Liver (tissue), 9 donors: ENCODE data around the gene EHBP1. TPM values are rescaled to one million over a fixed set of nuclear protein-coding genes. Genes with fewer than 3 reads are reported as not detected.

Experiments
- DNase-seq: peaks from one replicate; pipeline ENCODE4 v3.0.0-alpha.2; 2017; ENCODE audit warnings: low spot score
- H3K27ac ChIP-seq, 2 donors: one replicate each; pipeline ENCODE4 v1.7.0; 2013; ENCODE audit warnings: inconsistent platforms in 2 of 2, low read length in 2 of 2, control low read depth in 1 of 2, low read depth in 1 of 2, mild to moderate bottlenecking in 1 of 2
- H3K27me3 ChIP-seq, 4 donors: one replicate each; pipeline versions ENCODE4 v1.6.1 to v1.7.0; 2013; ENCODE audit warnings: low read length in 3 of 4, inconsistent platforms in 1 of 4, mild to moderate bottlenecking in 1 of 4, moderate library complexity in 1 of 4; ENCODE audit not compliant: control insufficient read depth in 4 of 4, insufficient read depth in 4 of 4
- H3K36me3 ChIP-seq, 4 donors: one replicate each; pipeline versions ENCODE4 v1.6.1 to v1.7.0; 2013; ENCODE audit warnings: low read length in 3 of 4, mild to moderate bottlenecking in 3 of 4, low read depth in 1 of 4, moderate library complexity in 1 of 4; ENCODE audit not compliant: control insufficient read depth in 4 of 4, insufficient read depth in 3 of 4
- H3K4me1 ChIP-seq, 4 donors: one replicate each; pipeline versions ENCODE4 v1.6.1 to v1.7.0; 2013; ENCODE audit warnings: low read length in 3 of 4, mild to moderate bottlenecking in 3 of 4, moderate library complexity in 1 of 4; ENCODE audit not compliant: control insufficient read depth in 4 of 4, insufficient read depth in 4 of 4
- H3K4me3 ChIP-seq, 3 donors: one replicate each; pipeline versions ENCODE4 v1.6.1 to v1.7.0; 2013; ENCODE audit warnings: low read length in 3 of 3, control low read depth in 1 of 3, low read depth in 1 of 3, mild to moderate bottlenecking in 1 of 3
- H3K9ac ChIP-seq, 2 donors: one replicate each; pipeline ENCODE4 v1.7.0; 2013; ENCODE audit warnings: low read length in 2 of 2, mild to moderate bottlenecking in 2 of 2, moderate library complexity in 2 of 2, control low read depth in 1 of 2, low read depth in 1 of 2
- H3K9me3 ChIP-seq, 4 donors: one replicate each; pipeline versions ENCODE4 v1.6.1 to v1.7.0; 2013; ENCODE audit warnings: low read length in 3 of 4; ENCODE audit not compliant: control insufficient read depth in 4 of 4
- ATF3 ChIP-seq: IDR thresholded peaks from 2 replicates; pipeline ENCODE4 v1.6.1; 2016; ENCODE audit warnings: antibody characterized with exemption
- EGR1 ChIP-seq, 2 donors: IDR thresholded peaks; 2 replicates each; pipeline ENCODE4 v1.6.1; 2016 to 2018; ENCODE audit warnings: antibody characterized with exemption in 2 of 2, low read depth in 2 of 2
- FOXA1 ChIP-seq: IDR thresholded peaks from 2 replicates; pipeline ENCODE4 v1.6.1; 2016; ENCODE audit warnings: antibody characterized with exemption
- FOXA2 ChIP-seq: IDR thresholded peaks from 2 replicates; pipeline ENCODE4 v1.6.1; 2016; ENCODE audit warnings: antibody characterized with exemption
- GABPA ChIP-seq, 2 donors: IDR thresholded peaks in 1 of 2; conservative IDR thresholded peaks in 1 of 2; 2 replicates each; pipeline ENCODE4 v1.6.1; 2016; ENCODE audit warnings: antibody characterized with exemption in 2 of 2, mild to moderate bottlenecking in 1 of 2, moderate library complexity in 1 of 2
- HNF4A ChIP-seq, 2 donors: conservative IDR thresholded peaks; 2 replicates each; pipeline ENCODE4 v1.6.1; 2016; ENCODE audit warnings: antibody characterized with exemption in 2 of 2, mild to moderate bottlenecking in 2 of 2
- JUND ChIP-seq, 2 donors: IDR thresholded peaks; 2 replicates each; pipeline ENCODE4 v1.6.1; 2016; ENCODE audit warnings: antibody characterized with exemption in 2 of 2
- NR2F2 ChIP-seq: IDR thresholded peaks from 2 replicates; pipeline ENCODE4 v1.6.1; 2016; ENCODE audit warnings: antibody characterized with exemption
- RAD21 ChIP-seq, 2 donors: IDR thresholded peaks; 2 replicates each; pipeline ENCODE4 v1.6.1; 2016; ENCODE audit warnings: antibody characterized with exemption in 2 of 2, mild to moderate bottlenecking in 2 of 2
- REST ChIP-seq: IDR thresholded peaks from 2 replicates; pipeline ENCODE4 v1.6.1; 2016; ENCODE audit warnings: antibody characterized with exemption, mild to moderate bottlenecking
- RXRA ChIP-seq, 2 donors: IDR thresholded peaks; 2 replicates each; pipeline ENCODE4 v1.6.1; 2017 to 2018; ENCODE audit warnings: antibody characterized with exemption in 2 of 2, mild to moderate bottlenecking in 1 of 2
- SP1 ChIP-seq: IDR thresholded peaks from 2 replicates; pipeline ENCODE4 v1.6.1; 2018; ENCODE audit warnings: antibody characterized with exemption, mild to moderate bottlenecking
- TAF1 ChIP-seq: conservative IDR thresholded peaks from 2 replicates; pipeline ENCODE4 v1.6.1; 2016; ENCODE audit warnings: antibody characterized with exemption, mild to moderate bottlenecking
- YY1 ChIP-seq: IDR thresholded peaks from 2 replicates; pipeline ENCODE4 v1.6.1; 2016; ENCODE audit warnings: antibody characterized with exemption, mild to moderate bottlenecking
- ZBTB33 ChIP-seq: IDR thresholded peaks from 2 replicates; pipeline ENCODE4 v1.6.1; 2016; ENCODE audit warnings: antibody characterized with exemption
- WGBS: extraction: QIAGEN DNeasy Blood & Tissue Kit; methylation state at CpG from one replicate; pipeline ENCODE4 v1.1.7; 2013; 5-methylcytosine and 5-hydroxymethylcytosine counted together
- polyA plus RNA-seq, 2 donors: library from polyadenylated mRNA; stranded (reverse) in 1 of 2; unstranded in 1 of 2; fragments of 200-250 nt in 1 of 2; fragments of >200 nt in 1 of 2; fragmentation: Nextera tagmentation in 1 of 2; extraction: Ambion mirVana in 1 of 2; gene quantifications; one replicate each; pipeline versions ENCODE4 v1.2.1 to v1.2.3, GENCODE V29; 2013 to 2015
- total RNA-seq, 2 donors: library from RNA; depleted of rRNA; stranded (reverse); fragments of >200 nt; gene quantifications; one replicate each; pipeline ENCODE4 v1.2.3, GENCODE V29; 2014
- TF ChIP-seq, protein P1 (sequence below): fragments of 150-350 bp; IDR thresholded peaks from 2 replicates; pipeline ENCODE4 v1.5.1; 2017; ENCODE audit warnings: improper control_type of control experiment, low read depth, low read length; ENCODE audit not compliant: missing input control
- donor health status: healthy.
- donor health status: healthy.
- donor health status: healthy.
- donor health status: healthy.
- donor health status: healthy.

EHBP1 gene
- total and polyA plus RNA-seq, 4 donors = 16.6 to 85.8 (median 24.4) TPM

DNA sequence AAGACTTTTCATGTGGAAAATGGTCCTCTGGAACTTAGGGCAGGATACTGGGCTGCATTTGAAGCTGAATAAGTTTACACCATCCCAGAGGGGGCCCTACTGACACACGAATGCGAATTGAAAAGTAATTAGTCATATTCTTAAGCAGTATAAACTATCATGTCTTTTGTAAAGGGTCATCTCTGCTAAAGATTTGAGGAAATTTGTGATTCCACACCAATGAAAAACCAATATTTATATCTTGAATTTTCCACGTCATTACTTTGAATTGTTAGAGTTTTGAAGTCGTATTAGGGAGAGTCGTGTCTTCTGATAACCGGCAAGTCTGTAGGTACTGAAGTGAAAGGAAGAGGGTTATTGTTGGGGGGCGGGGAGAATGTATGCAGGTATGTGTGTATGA is 341.0 kb downstream of the EHBP1 start:
- no peak for DNase-seq
- 98% methylated on average over 7 of the region's 7 CpGs for WGBS
- Histone ChIP-seq H3K9me3 (no peaks in the 10 kb centered on the region), H3K9ac (no peak overlapping the region), H3K4me1 (peaks cover 16 to 43% (median 34%) of the 10 kb centered on the region in 4 donors), H3K27ac (no peak overlapping the region), H3K36me3 (peaks cover 2 to 11% (median 5%) of the 10 kb centered on the region in 4 donors), H3K4me3 (no peak overlapping the region), H3K27me3 (peaks cover 0 to 3% (median 2%) of the 10 kb centered on the region in 4 donors)
- TF ChIP-seq, protein P1, sequence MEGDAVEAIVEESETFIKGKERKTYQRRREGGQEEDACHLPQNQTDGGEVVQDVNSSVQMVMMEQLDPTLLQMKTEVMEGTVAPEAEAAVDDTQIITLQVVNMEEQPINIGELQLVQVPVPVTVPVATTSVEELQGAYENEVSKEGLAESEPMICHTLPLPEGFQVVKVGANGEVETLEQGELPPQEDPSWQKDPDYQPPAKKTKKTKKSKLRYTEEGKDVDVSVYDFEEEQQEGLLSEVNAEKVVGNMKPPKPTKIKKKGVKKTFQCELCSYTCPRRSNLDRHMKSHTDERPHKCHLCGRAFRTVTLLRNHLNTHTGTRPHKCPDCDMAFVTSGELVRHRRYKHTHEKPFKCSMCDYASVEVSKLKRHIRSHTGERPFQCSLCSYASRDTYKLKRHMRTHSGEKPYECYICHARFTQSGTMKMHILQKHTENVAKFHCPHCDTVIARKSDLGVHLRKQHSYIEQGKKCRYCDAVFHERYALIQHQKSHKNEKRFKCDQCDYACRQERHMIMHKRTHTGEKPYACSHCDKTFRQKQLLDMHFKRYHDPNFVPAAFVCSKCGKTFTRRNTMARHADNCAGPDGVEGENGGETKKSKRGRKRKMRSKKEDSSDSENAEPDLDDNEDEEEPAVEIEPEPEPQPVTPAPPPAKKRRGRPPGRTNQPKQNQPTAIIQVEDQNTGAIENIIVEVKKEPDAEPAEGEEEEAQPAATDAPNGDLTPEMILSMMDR = no peak

- peaks cover 18 to 47% (median 36%) of the 10 kb centered on the region in 4 donors for H3K4me1 ChIP-seq
- 78% methylated on average over 8 of the region's 8 CpGs for WGBS
- no peak overlapping the region for H3K4me3 ChIP-seq
- H3K9me3 ChIP-seq = peaks cover 0 to 2% (median 0%) of the 10 kb centered on the region in 4 donors
- peaks cover 2 to 11% (median 5%) of the 10 kb centered on the region in 4 donors for H3K36me3 ChIP-seq
- TF ChIP-seq EGR1 (IDR thresholded peaks at IDR 0.05; ENCODE audit: low read depth in 2 of 2) (no peak), ATF3 (no peak), TAF1 (no peak), ZBTB33 (no peak), RXRA (IDR thresholded peaks at IDR 0.05) (no peak), JUND (IDR thresholded peaks at IDR 0.05) (no peak), SP1 (no peak), FOXA2 (no peak), REST (no peak), NR2F2 (no peak), GABPA (IDR thresholded peaks at IDR 0.05 in 1 of 2, conservative IDR thresholded peaks at IDR 0.05 in 1 of 2) (no peak), HNF4A (conservative IDR thresholded peaks at IDR 0.05) (no peak), RAD21 (IDR thresholded peaks at IDR 0.05) (no peak), FOXA1 (no peak), YY1 (no peak)
- TF ChIP-seq, protein P1 = no peak
- H3K27me3 ChIP-seq = peaks cover 0 to 3% (median 2%) of the 10 kb centered on the region in 4 donors
- H3K9ac ChIP-seq = no peak overlapping the region
- no peak overlapping the region for H3K27ac ChIP-seq
- DNase-seq = no peak
These were observed 341.4 kb downstream of the EHBP1 start for GRCh38 chr2:63046961-63047320.
